Adrenal gland (tissue), 5 donors: ENCODE measurements around the gene DNTT.

Experiments
- POLR2A ChIP-seq, 2 donors: fragments of 450-650 bp; IDR thresholded peaks; one replicate each; pipeline ENCODE4 v1.6.1; 2017; ENCODE audit warnings: antibody characterized with exemption in 2 of 2, mild to moderate bottlenecking in 2 of 2, moderate library complexity in 1 of 2
- TF ChIP-seq, protein P1 (sequence below), 6 experiments: fragments of 450-650 bp in 4 of 6; fragments of 200-600 bp in 2 of 6; sonication (generic) in 1 of 6; IDR thresholded peaks; 1 replicate in 5 of 6; 2 replicates in 1 of 6; pipeline versions ENCODE4 v1.5.1 to v1.8.0; 2016 to 2021; ENCODE audit warnings: antibody characterized with exemption in 6 of 6, mild to moderate bottlenecking in 2 of 6, moderate library complexity in 1 of 6
- donor health status: DM: no; HTN: no; CAD: no.

DNA sequence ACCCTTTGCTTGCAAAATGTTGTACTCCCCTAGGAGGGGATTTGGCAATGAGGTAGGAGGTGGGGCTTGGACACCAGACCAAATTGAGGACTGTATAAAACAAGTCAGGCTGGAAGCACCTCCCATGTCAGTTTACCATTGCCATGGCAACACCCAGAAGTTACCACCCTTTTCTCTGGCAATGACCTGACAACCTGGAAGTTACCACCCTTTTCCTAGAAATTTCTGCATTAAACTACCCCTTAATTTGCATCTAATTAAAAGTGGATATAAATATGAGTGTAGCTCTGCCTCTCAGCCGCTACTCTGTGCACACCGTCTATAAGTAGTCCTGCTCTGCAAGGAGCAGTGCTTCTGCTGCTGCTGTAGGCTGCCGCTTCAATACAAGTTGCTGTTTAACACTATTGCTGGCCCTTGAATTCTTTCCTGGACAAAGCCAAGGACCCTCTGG is 25.0 kb upstream of the DNTT start:
- no peak for TF ChIP-seq POLR2A (IDR thresholded peaks at IDR 0.05)
- TF ChIP-seq, protein P1, sequence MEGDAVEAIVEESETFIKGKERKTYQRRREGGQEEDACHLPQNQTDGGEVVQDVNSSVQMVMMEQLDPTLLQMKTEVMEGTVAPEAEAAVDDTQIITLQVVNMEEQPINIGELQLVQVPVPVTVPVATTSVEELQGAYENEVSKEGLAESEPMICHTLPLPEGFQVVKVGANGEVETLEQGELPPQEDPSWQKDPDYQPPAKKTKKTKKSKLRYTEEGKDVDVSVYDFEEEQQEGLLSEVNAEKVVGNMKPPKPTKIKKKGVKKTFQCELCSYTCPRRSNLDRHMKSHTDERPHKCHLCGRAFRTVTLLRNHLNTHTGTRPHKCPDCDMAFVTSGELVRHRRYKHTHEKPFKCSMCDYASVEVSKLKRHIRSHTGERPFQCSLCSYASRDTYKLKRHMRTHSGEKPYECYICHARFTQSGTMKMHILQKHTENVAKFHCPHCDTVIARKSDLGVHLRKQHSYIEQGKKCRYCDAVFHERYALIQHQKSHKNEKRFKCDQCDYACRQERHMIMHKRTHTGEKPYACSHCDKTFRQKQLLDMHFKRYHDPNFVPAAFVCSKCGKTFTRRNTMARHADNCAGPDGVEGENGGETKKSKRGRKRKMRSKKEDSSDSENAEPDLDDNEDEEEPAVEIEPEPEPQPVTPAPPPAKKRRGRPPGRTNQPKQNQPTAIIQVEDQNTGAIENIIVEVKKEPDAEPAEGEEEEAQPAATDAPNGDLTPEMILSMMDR (IDR thresholded peaks at IDR 0.05), result no peak
